Fibroblast of the aortic adventitia (primary cell): ENCODE measurements around the gene AP3D1. TPM values are rescaled to one million over a fixed set of nuclear protein-coding genes. Genes with fewer than 3 reads are reported as not detected.
"Not testable (repeated sequence)": the region's sequence is repeated elsewhere in the genome, so short reads cannot be mapped to it uniquely, and the experiment has no call there.

Experiments
- DNase-seq: peaks from one replicate; pipeline ENCODE4 v3.0.0-alpha.2; 2010; ENCODE audit warnings: low read depth
- H3K4me3 ChIP-seq: 2 replicates; pipeline ENCODE4 v1.5.1; 2011; ENCODE audit warnings: low read depth, mild to moderate bottlenecking, control low read depth, low read length, moderate library complexity
- CTCF ChIP-seq: IDR thresholded peaks from 2 replicates; pipeline ENCODE4 v1.5.1; 2011; ENCODE audit warnings: mild to moderate bottlenecking, low read length, control low read depth, inconsistent platforms; ENCODE audit not compliant: insufficient read depth
- total RNA-seq: library from RNA; depleted of rRNA; stranded (reverse); fragments of >200 nt; gene quantifications from 2 replicates; pipeline ENCODE4 v1.2.3, GENCODE V29; 2012; ENCODE audit warnings: low replicate concordance

AP3D1 gene
- total RNA-seq, 1 donor = 102 TPM

GRCh38 chr19:2135474-2136402 lies 15.6 kb downstream of the AP3D1 start:
- no peak overlapping the region for H3K4me3 ChIP-seq
- TF ChIP-seq CTCF = no peak
- DNase-seq = no peak

- no peak for DNase-seq
- no peak for TF ChIP-seq CTCF
- no peak overlapping the region for H3K4me3 ChIP-seq
Observed at GRCh38 chr19:2132731-2133490, 18.5 kb downstream of the AP3D1 start.

- TF ChIP-seq CTCF = no peak
- DNase-seq = no peak
- H3K4me3 ChIP-seq = no peak overlapping the region
Observed at GRCh38 chr19:2132191-2132590, 19.2 kb downstream of the AP3D1 start.

GRCh38 chr19:2131012-2131975 lies 20.1 kb downstream of the AP3D1 start:
- DNase-seq = not testable (repeated sequence)

GRCh38 chr19:2129892-2130770 lies 21.2 kb downstream of the AP3D1 start:
- H3K4me3 ChIP-seq = no peak overlapping the region
- DNase-seq = no peak
- no peak for TF ChIP-seq CTCF

More at GRCh38 chr19:2131012-2131975, 20.1 kb downstream of the AP3D1 start:
- H3K4me3 ChIP-seq = not testable (repeated sequence)

- no peak for DNase-seq
- no peak overlapping the region for H3K4me3 ChIP-seq
- no peak for TF ChIP-seq CTCF
Observed at GRCh38 chr19:2129486-2129885, 21.9 kb downstream of the AP3D1 start.
